HUES6 (cell line): ENCODE results near the gene TCFL5.

ENCODE experiments used
- H3K27ac ChIP-seq: 2 replicates; pipeline ENCODE4 v1.7.0; 2013; ENCODE audit warnings: low read depth, mild to moderate bottlenecking, low read length, inconsistent platforms
- H3K27me3 ChIP-seq: 2 replicates; pipeline ENCODE4 v1.6.1; 2013; ENCODE audit warnings: low read length; ENCODE audit not compliant: control insufficient read depth, insufficient read depth
- H3K36me3 ChIP-seq: 2 replicates; pipeline ENCODE4 v1.6.1; 2013; ENCODE audit warnings: low read length; ENCODE audit not compliant: control insufficient read depth, insufficient read depth
- H3K4me1 ChIP-seq: 2 replicates; pipeline ENCODE4 v1.6.1; 2013; ENCODE audit warnings: low read length; ENCODE audit not compliant: control insufficient read depth, insufficient read depth
- H3K4me3 ChIP-seq: 2 replicates; pipeline ENCODE4 v1.5.1; 2013; ENCODE audit warnings: low read depth, low read length
- H3K9ac ChIP-seq: one replicate; pipeline ENCODE4 v1.6.1; 2013; ENCODE audit warnings: mild to moderate bottlenecking, low read length
- H3K9me3 ChIP-seq: 2 replicates; pipeline ENCODE4 v1.6.1; 2013; ENCODE audit warnings: low read depth, low read length; ENCODE audit not compliant: control insufficient read depth, insufficient read depth

Gene TCFL5

GRCh38 chr20:62861726-62862336, at the start of gene TCFL5:
TSS of gene TCFL5 (minus strand) at chr20:62861822. CDS start at chr20:62861670, 152 bp downstream.
- Histone ChIP-seq H3K4me1 (peaks cover 17% of the 10 kb centered on the region), H3K27ac (no peak within 1 kb of the TSS), H3K9ac (peak within 1 kb of the TSS; percentile 77), H3K4me3 (peak within 1 kb of the TSS; percentile 81), H3K36me3 (peaks cover 12% of the 10 kb centered on the region), H3K27me3 (no peaks in the 10 kb centered on the region), H3K9me3 (no peaks in the 10 kb centered on the region)

GRCh38 chr20:62910777-62911497, 49.3 kb upstream of the TCFL5 start:
- H3K4me1 ChIP-seq = peaks cover 21% of the 10 kb centered on the region
- H3K4me3 ChIP-seq = no peak overlapping the region
- peaks cover 84% of the 10 kb centered on the region for H3K36me3 ChIP-seq
- no peak overlapping the region for H3K27ac ChIP-seq
- H3K27me3 ChIP-seq = no peaks in the 10 kb centered on the region
- H3K9ac ChIP-seq = no peak overlapping the region
- no peaks in the 10 kb centered on the region for H3K9me3 ChIP-seq

GRCh38 chr20:62910217-62910766, 48.7 kb upstream of the TCFL5 start:
- peaks cover 90% of the 10 kb centered on the region for H3K36me3 ChIP-seq

GRCh38 chr20:62908971-62909791, 47.6 kb upstream of the TCFL5 start:
- H3K36me3 ChIP-seq = peaks cover 98% of the 10 kb centered on the region
- H3K9me3 ChIP-seq = no peaks in the 10 kb centered on the region
- peaks cover 4% of the 10 kb centered on the region; the same call in 1 of the 2 replicates for H3K4me1 ChIP-seq
- H3K27ac ChIP-seq = no peak overlapping the region
- H3K4me3 ChIP-seq = no peak overlapping the region
- H3K27me3 ChIP-seq = no peaks in the 10 kb centered on the region
- no peak overlapping the region for H3K9ac ChIP-seq

More at GRCh38 chr20:62910217-62910766, 48.7 kb upstream of the TCFL5 start:
- no peaks in the 10 kb centered on the region for H3K27me3 ChIP-seq
- peaks cover 15% of the 10 kb centered on the region for H3K4me1 ChIP-seq
- no peaks in the 10 kb centered on the region for H3K9me3 ChIP-seq
- no peak overlapping the region for H3K4me3 ChIP-seq
- H3K9ac ChIP-seq = no peak overlapping the region
- no peak overlapping the region for H3K27ac ChIP-seq

- no peak overlapping the region for H3K27ac ChIP-seq
- no peaks in the 10 kb centered on the region for H3K27me3 ChIP-seq
- H3K9me3 ChIP-seq = no peaks in the 10 kb centered on the region
- peaks cover 99% of the 10 kb centered on the region for H3K36me3 ChIP-seq
- H3K4me3 ChIP-seq = no peak overlapping the region
- peaks cover 2% of the 10 kb centered on the region; the same call in 1 of the 2 replicates for H3K4me1 ChIP-seq
- H3K9ac ChIP-seq = no peak overlapping the region
Measured at GRCh38 chr20:62907384-62908317, 46.0 kb upstream of the TCFL5 start.

GRCh38 chr20:62906647-62907375, 45.2 kb upstream of the TCFL5 start:
- Histone ChIP-seq H3K9me3 (no peaks in the 10 kb centered on the region), H3K27me3 (no peaks in the 10 kb centered on the region), H3K9ac (no peak overlapping the region), H3K36me3 (peaks cover 100% of the 10 kb centered on the region), H3K27ac (no peak overlapping the region), H3K4me3 (no peak overlapping the region), H3K4me1 (peaks cover 2% of the 10 kb centered on the region; the same call in 1 of the 2 replicates)

- Histone ChIP-seq H3K4me3 (no peak overlapping the region), H3K9ac (no peak overlapping the region), H3K9me3 (no peaks in the 10 kb centered on the region), H3K4me1 (peaks cover 5% of the 10 kb centered on the region; the same call in 1 of the 2 replicates), H3K27ac (no peak overlapping the region), H3K27me3 (no peaks in the 10 kb centered on the region), H3K36me3 (peaks cover 99% of the 10 kb centered on the region)
Measured at GRCh38 chr20:62906209-62906608, 44.6 kb upstream of the TCFL5 start.

GRCh38 chr20:62905536-62906117, 44.0 kb upstream of the TCFL5 start:
- Histone ChIP-seq H3K4me1 (peaks cover 10% of the 10 kb centered on the region), H3K36me3 (peaks cover 96% of the 10 kb centered on the region), H3K9ac (no peak overlapping the region), H3K9me3 (no peaks in the 10 kb centered on the region), H3K27me3 (no peaks in the 10 kb centered on the region), H3K4me3 (no peak overlapping the region), H3K27ac (no peak overlapping the region)

GRCh38 chr20:62902926-62903615, 41.4 kb upstream of the TCFL5 start:
- Histone ChIP-seq H3K27ac (no peak overlapping the region), H3K4me1 (peaks cover 27% of the 10 kb centered on the region), H3K36me3 (peaks cover 71% of the 10 kb centered on the region), H3K27me3 (no peaks in the 10 kb centered on the region), H3K9ac (no peak overlapping the region), H3K9me3 (no peaks in the 10 kb centered on the region), H3K4me3 (no peak overlapping the region)
